Endothelial cell of umbilical vein (primary cell): ENCODE data around the gene GPR37L1. TPM values are rescaled to one million over a fixed set of nuclear protein-coding genes. Genes with fewer than 3 reads are reported as not detected.

Experiments used
- BruUV-seq: library from RNA; stranded (reverse); fragments of 400-500 nt; replicated peaks from 2 replicates; lab custom pipeline; 2021; lab: Mats Ljungman, UMichigan
- CTCF ChIA-PET: fragments of 300-600, 350-600 bp; sonication (Branson Sonifier 250); formaldehyde crosslinking; loops from one replicate; lab custom pipeline; 2021; ENCODE audit warnings: antibody characterized with exemption, inconsistent platforms; lab: Charles Lee
- POLR2A ChIA-PET: fragments of 300-600, 350-600 bp; sonication (Branson Sonifier 250); formaldehyde crosslinking; loops from one replicate; lab custom pipeline; 2021; ENCODE audit warnings: antibody characterized with exemption, inconsistent platforms; lab: Charles Lee
- DNase-seq: peaks from one replicate; pipeline ENCODE4 v3.0.0-alpha.2; 2011; ENCODE audit warnings: low read depth, low spot score
- FAIRE-seq: peaks from 2 replicates; lab custom pipeline; 2011; peaks lifted over from hg19 to GRCh38; lab: Jason Lieb, UNC
- H2AFZ ChIP-seq: 2 replicates; pipeline ENCODE4 v1.6.0; 2012; ENCODE audit warnings: low read depth, low read length, control low read depth, inconsistent platforms
- H3K27ac ChIP-seq: 2 replicates; pipeline ENCODE4 v1.5.1; 2011; ENCODE audit warnings: low read depth, mild to moderate bottlenecking, control low read depth, low read length, moderate library complexity; ENCODE audit not compliant: insufficient read depth
- H3K27me3 ChIP-seq, 2 experiments: 2 replicates each; pipeline versions ENCODE4 v1.6.0 to v1.6.1; 2011; ENCODE audit warnings: low read length in 2 of 2, mixed read lengths in 1 of 2; ENCODE audit not compliant: control insufficient read depth in 2 of 2, insufficient read depth in 2 of 2
- H3K36me3 ChIP-seq, 2 experiments: 2 replicates in 1 of 2; 3 replicates in 1 of 2; pipeline ENCODE4 v1.5.1; 2011; ENCODE audit warnings: low read length in 2 of 2, mild to moderate bottlenecking in 1 of 2, moderate library complexity in 1 of 2; ENCODE audit not compliant: control insufficient read depth in 2 of 2, insufficient read depth in 2 of 2; ENCODE audit errors: extremely low read depth in 1 of 2
- H3K4me1 ChIP-seq: 3 replicates; pipeline ENCODE4 v1.5.1; 2011; ENCODE audit warnings: mild to moderate bottlenecking, low read length; ENCODE audit not compliant: control insufficient read depth, insufficient read depth; ENCODE audit errors: extremely low read depth
- H3K4me2 ChIP-seq: 2 replicates; pipeline ENCODE4 v1.6.1; 2011; ENCODE audit warnings: low read length, control low read depth, mixed read lengths; ENCODE audit not compliant: insufficient read depth
- H3K4me3 ChIP-seq, 3 experiments: fragments of 200-600 bp in 1 of 3; sonication (generic), shearing (Covaris generic) in 1 of 3; replicated peaks in 1 of 3; 2 replicates each; pipeline ENCODE4 v1.5.1; 2011 to 2016; ENCODE audit warnings: control low read depth in 3 of 3, low read length in 3 of 3, mild to moderate bottlenecking in 2 of 3, inconsistent platforms in 1 of 3, low read depth in 1 of 3, moderate library complexity in 1 of 3; ENCODE audit not compliant: insufficient read depth in 1 of 3
- H3K79me2 ChIP-seq: 2 replicates; pipeline ENCODE4 v1.6.0; 2012; ENCODE audit warnings: low read length, inconsistent platforms; ENCODE audit not compliant: control insufficient read depth, insufficient read depth
- H3K9ac ChIP-seq: replicated peaks from 2 replicates; pipeline ENCODE3; 2011; ENCODE audit warnings: low read length, control low read depth; ENCODE audit not compliant: insufficient read depth; ENCODE audit errors: extremely low read depth
- H3K9me1 ChIP-seq: replicated peaks from 3 replicates; pipeline ENCODE4 v1.6.0; 2011; ENCODE audit warnings: mild to moderate bottlenecking, low read length; ENCODE audit not compliant: control insufficient read depth, insufficient read depth; ENCODE audit errors: extremely low read depth
- H3K9me3 ChIP-seq: replicated peaks from 2 replicates; pipeline ENCODE4 v1.5.1; 2012; ENCODE audit warnings: low read length, inconsistent platforms; ENCODE audit not compliant: control insufficient read depth, insufficient read depth
- H4K20me1 ChIP-seq: replicated peaks from 2 replicates; pipeline ENCODE3; 2011; ENCODE audit warnings: mild to moderate bottlenecking, low read length; ENCODE audit not compliant: control insufficient read depth, insufficient read depth; ENCODE audit errors: extremely low read depth
- EZH2 ChIP-seq: IDR thresholded peaks from 2 replicates; pipeline ENCODE4 v1.6.1; 2012; ENCODE audit warnings: borderline replicate concordance, low read depth, mild to moderate bottlenecking, moderate library complexity, low read length, inconsistent platforms; ENCODE audit not compliant: severe bottlenecking
- FOS ChIP-seq: IDR thresholded peaks from 2 replicates; pipeline ENCODE4 v1.6.1; 2011; ENCODE audit warnings: mild to moderate bottlenecking, low read length, moderate library complexity, borderline replicate concordance; ENCODE audit not compliant: insufficient read depth
- GATA2 ChIP-seq: IDR thresholded peaks from 2 replicates; pipeline ENCODE4 v1.7.0; 2011; ENCODE audit warnings: low read depth, mild to moderate bottlenecking, moderate library complexity, mixed read lengths, low read length; ENCODE audit not compliant: insufficient read length, insufficient read depth
- JUN ChIP-seq: IDR thresholded peaks from 2 replicates; pipeline ENCODE4 v1.6.1; 2011; ENCODE audit warnings: borderline replicate concordance, low read depth; ENCODE audit not compliant: insufficient read length, insufficient read depth
- MYC ChIP-seq: IDR thresholded peaks from one replicate; pipeline ENCODE4 v1.6.1; 2011; ENCODE audit warnings: mild to moderate bottlenecking, low read depth, low read length
- POLR2A ChIP-seq: IDR thresholded peaks from 2 replicates; pipeline ENCODE4 v1.6.1; 2012; ENCODE audit warnings: low read depth, mild to moderate bottlenecking, control low read depth, low read length
- POLR2AphosphoS5 ChIP-seq: IDR thresholded peaks from 2 replicates; pipeline ENCODE4 v1.6.1; 2012; ENCODE audit warnings: low read depth, mild to moderate bottlenecking, control low read depth, low read length, moderate library complexity; ENCODE audit not compliant: insufficient read depth
- dilution Hi-C: fragments of 300-500 bp; cut with MboI; formaldehyde crosslinking; loops from one replicate; pipeline ENCODE4 v1.15.0; 2019; ENCODE audit warnings: low sequenced_read_pairs; ENCODE audit not compliant: extremely low pct_ligation_motif_present
- intact Hi-C: fragments of 100-400 bp; cut with micrococcal nuclease; formaldehyde crosslinking; loops from one replicate; pipeline ENCODE4 v1.10.0; 2022
- polyA plus RNA-seq, 4 experiments: library from polyadenylated mRNA; depleted of rRNA in 3 of 4; stranded (reverse) in 3 of 4; unstranded in 1 of 4; fragments of >200 nt; gene quantifications; 2 replicates each; pipeline versions ENCODE4 v1.2.1 to v1.2.3, GENCODE V29; 2011 to 2012; ENCODE audit warnings: missing spikeins in 1 of 4
- total RNA-seq: library from RNA; stranded (reverse); gene quantifications from 2 replicates; pipeline ENCODE4 v1.2.3, GENCODE V29; 2021
- TF ChIP-seq, protein P1 (sequence below), 2 donors: IDR thresholded peaks; 1 replicate in 1 of 2; 2 replicates in 1 of 2; pipeline ENCODE4 v1.5.1; 2011; ENCODE audit warnings: low read length in 2 of 2, mild to moderate bottlenecking in 2 of 2, moderate library complexity in 2 of 2, control low read depth in 1 of 2, inconsistent platforms in 1 of 2, low read depth in 1 of 2; ENCODE audit not compliant: insufficient read depth in 1 of 2; ENCODE audit errors: extremely low read depth in 1 of 2
- TF ChIP-seq, protein P2 (sequence below): IDR thresholded peaks from 2 replicates; pipeline ENCODE4 v1.6.1; 2011; ENCODE audit not compliant: insufficient read depth, insufficient read length

Gene GPR37L1
- total and polyA plus RNA-seq, 2 donors (not counting 3 experiments of a cell fraction or from before 2014, with no cell fraction given), result not detected

DNA sequence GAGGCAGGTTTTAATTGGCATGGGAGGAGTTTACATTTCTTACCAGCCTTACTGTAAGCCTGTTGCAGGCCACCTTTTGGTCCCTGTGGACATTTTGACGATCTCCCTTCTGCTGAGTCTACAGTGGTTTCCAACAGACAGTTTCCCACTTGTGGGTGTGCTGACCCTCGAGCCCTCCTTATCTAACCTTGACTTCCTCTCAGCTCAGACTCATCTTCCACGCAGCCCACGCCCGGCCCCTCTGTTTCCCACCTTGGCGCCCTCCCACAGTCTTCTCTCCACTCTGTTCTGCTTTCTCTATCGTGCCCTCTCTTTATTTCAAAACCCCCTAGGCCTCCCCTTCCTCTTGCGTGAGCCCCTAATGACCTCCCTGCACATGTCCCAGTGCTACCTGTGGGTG, 27.9 kb downstream of the GPR37L1 start:
- H3K9me1 ChIP-seq, result no peaks in the 10 kb centered on the region
- H3K9me3 ChIP-seq, result no peaks in the 10 kb centered on the region
- H3K36me3 ChIP-seq, result no peaks in the 10 kb centered on the region
- no peak overlapping the region for H3K4me2 ChIP-seq
- dilution Hi-C loops, result no loop called here
- no peak for FAIRE-seq
- no peak overlapping the region for H3K27ac ChIP-seq
- TF ChIP-seq GATA2 (no peak), MYC (no peak), JUN (no peak), POLR2AphosphoS5 (no peak), FOS (no peak), EZH2 (no peak), POLR2A (no peak)
- TF ChIP-seq, protein P1, sequence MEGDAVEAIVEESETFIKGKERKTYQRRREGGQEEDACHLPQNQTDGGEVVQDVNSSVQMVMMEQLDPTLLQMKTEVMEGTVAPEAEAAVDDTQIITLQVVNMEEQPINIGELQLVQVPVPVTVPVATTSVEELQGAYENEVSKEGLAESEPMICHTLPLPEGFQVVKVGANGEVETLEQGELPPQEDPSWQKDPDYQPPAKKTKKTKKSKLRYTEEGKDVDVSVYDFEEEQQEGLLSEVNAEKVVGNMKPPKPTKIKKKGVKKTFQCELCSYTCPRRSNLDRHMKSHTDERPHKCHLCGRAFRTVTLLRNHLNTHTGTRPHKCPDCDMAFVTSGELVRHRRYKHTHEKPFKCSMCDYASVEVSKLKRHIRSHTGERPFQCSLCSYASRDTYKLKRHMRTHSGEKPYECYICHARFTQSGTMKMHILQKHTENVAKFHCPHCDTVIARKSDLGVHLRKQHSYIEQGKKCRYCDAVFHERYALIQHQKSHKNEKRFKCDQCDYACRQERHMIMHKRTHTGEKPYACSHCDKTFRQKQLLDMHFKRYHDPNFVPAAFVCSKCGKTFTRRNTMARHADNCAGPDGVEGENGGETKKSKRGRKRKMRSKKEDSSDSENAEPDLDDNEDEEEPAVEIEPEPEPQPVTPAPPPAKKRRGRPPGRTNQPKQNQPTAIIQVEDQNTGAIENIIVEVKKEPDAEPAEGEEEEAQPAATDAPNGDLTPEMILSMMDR (IDR thresholded peaks at IDR 0.05; ENCODE audit: extremely low read depth in 1 of 2, insufficient read depth in 1 of 2, low read depth in 1 of 2, low read length in 2 of 2), result no peak
- TF ChIP-seq, protein P2, sequence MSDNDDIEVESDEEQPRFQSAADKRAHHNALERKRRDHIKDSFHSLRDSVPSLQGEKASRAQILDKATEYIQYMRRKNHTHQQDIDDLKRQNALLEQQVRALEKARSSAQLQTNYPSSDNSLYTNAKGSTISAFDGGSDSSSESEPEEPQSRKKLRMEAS, result no peak
- H3K4me3 ChIP-seq, result no peak overlapping the region
- no peaks in the 10 kb centered on the region for H4K20me1 ChIP-seq
- intact Hi-C loops, result no loop called here
- no TSS peak for BruUV-seq
- H3K9ac ChIP-seq, result no peak overlapping the region
- no peak for DNase-seq
- no peak overlapping the region for H2AFZ ChIP-seq
- H3K79me2 ChIP-seq, result no peaks in the 10 kb centered on the region
- ChIA-PET POLR2A (no interaction called here), CTCF (no interaction called here)
- no peaks in the 10 kb centered on the region for H3K27me3 ChIP-seq
- peaks cover 11% of the 10 kb centered on the region for H3K4me1 ChIP-seq
